GM18870 (cell line): ENCODE measurements around the gene OLR1.

Experiments
- ATAC-seq: cut with Tn5 transposase; IDR thresholded peaks from one replicate; pipeline ENCODE4 v1.9.1; 2021; ENCODE audit warnings: moderate library complexity; ENCODE audit not compliant: unreplicated experiment

The OLR1 gene

DNA sequence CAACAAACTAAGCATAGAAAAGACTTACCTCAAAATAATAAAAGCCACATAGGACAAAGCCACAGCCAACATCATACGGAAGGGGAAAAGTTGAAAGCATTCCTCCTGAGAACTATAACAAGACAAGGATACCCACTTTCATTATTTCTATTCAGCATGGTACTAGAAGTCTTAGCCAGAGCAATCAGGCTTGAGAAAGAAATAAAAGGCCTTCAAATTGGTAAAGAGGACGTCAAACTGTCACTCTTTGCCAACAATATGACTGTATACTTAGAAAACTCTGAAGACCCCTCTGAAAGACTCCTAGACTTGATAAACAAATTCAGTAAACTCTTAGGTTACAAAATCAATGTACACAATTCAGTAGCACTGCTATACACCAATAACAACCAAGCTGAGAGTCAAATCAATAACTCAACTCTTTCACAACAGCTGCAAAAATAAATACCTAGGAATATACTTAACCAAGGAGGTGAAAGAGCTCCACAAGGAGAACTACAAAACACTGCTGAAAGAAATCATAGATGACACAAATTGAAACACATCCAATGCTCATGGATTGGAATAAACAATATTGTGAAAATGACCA lies 61.6 kb downstream of the OLR1 start:
- no peak for ATAC-seq
